ENCODE measurements around the gene PDCD6IP. TPM values are rescaled to one million over a fixed set of nuclear protein-coding genes. Genes with fewer than 3 reads are reported as not detected.
A peak's percentile ranks its signal among the peaks of the same experiment; 100 is the strongest.

The PDCD6IP gene
- polyA plus RNA-seq, 3 donors, result 88.8 to 100 (median 90.2) TPM

DNA sequence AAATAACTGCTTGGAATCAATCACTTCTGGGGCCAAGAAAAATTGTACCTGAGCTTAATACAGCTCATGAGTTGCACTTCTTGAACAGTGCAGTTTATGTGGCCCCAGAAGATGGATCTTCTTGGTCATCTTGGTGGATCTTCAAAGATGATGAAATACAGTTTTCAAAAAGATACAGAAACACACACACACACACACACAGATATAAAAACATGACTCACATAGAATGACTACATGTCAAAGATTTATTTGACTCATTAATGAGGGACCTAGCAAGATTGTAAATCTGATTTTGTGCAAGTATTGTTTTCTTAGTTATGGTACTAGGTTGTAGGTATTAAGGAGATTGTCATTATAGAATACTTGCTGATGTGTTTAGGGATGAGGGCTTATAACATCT is 32.6 kb downstream of the PDCD6IP start:
- no peak overlapping the region for H3K4me3 Mint-ChIP-seq

DNA sequence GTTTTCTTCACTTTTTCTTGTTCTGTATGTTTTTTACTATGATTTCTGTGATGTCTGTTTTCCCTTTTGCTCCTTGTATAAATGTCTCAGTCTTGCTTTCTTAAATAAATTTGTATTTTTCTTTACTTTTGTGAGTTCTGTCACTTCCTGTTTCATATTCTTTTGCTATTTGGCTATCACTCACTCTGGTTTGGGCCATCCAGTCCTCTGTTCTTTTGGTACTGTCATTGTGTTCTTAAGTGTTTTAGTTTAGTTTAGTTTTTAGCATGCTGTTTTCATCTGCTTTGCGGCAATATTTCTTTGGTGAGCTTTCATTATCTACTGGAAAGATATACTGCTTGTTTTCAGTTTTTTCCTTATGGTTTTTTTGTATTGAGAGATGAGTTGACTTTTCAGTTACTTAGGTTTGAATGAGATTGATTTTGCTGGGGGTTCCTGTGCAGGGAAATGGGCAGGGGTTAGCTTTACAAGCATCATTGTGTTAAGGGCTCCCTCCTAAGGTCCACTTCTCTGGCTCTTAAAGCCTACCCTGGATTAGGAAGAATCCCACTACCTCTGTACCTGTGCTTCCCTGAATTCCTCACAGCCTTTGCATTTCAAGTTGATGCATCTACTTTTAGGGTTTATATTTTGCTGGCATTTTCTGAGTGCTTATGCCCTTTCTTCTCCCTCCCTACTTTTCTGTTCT is 35.1 kb downstream of the PDCD6IP start:
- Mint-ChIP-seq H3K4me3 (no peak overlapping the region), H3K27me3 (ENCODE audit: low read depth in 3 of 3) (peaks cover 0 to 2% (median 0%) of the 10 kb centered on the region in 3 donors), H3K4me1 (peaks cover 15% of the 10 kb centered on the region), H3K27ac (peak overlapping the region in 6 of 7 donors; percentile 34 to 72 (median 52)), H3K9me3 (peaks cover 0 to 2% (median 0%) of the 10 kb centered on the region in 7 donors), H3K36me3 (peaks cover 58 to 68% of the 10 kb centered on the region in 2 donors)
- peaks cover 34% of the 10 kb centered on the region for H3K79me2 ChIP-seq (ENCODE audit: insufficient read depth, low read length)
- intact Hi-C loops (cut with micrococcal nuclease), result no loop called here
- WGBS (ENCODE audit: insufficient coverage), result no CpG with 5 or more reads among the region's 1 CpG
- peaks cover 0 to 9% of the 10 kb centered on the region in 2 donors for H3K4me1 ChIP-seq (ENCODE audit: control insufficient read depth in 1 of 2, insufficient read depth in 2 of 2, low read length in 2 of 2)
- H3K27ac ChIP-seq (ENCODE audit: low read depth in 1 of 2, low read length in 2 of 2), result peak overlapping the region in 1 of 2 donors; percentile 13
- peaks cover 51 to 80% of the 10 kb centered on the region in 2 donors for H3K36me3 ChIP-seq (replicated peaks in 1 of 2; ENCODE audit: control insufficient read depth in 1 of 2, insufficient read depth in 2 of 2, low read length in 2 of 2)
- no peaks in the 10 kb centered on the region for H3K9me3 ChIP-seq (replicated peaks in 1 of 2; ENCODE audit: control insufficient read depth in 1 of 2, insufficient read depth in 1 of 2, low read length in 2 of 2)
- DNase-seq, result no peak
- H3K4me2 ChIP-seq (replicated peaks; ENCODE audit: extremely low read depth, low read length, poor library complexity, severe bottlenecking), result no peak overlapping the region
- no peaks in the 10 kb centered on the region for H3K27me3 ChIP-seq (ENCODE audit: control insufficient read depth in 2 of 2, insufficient read depth in 2 of 2, low read length in 2 of 2)
- no peak overlapping the region for H3K4me3 ChIP-seq (replicated peaks in 1 of 3; ENCODE audit: low read depth in 2 of 3, low read length in 3 of 3)
- TF ChIP-seq, protein P1, sequence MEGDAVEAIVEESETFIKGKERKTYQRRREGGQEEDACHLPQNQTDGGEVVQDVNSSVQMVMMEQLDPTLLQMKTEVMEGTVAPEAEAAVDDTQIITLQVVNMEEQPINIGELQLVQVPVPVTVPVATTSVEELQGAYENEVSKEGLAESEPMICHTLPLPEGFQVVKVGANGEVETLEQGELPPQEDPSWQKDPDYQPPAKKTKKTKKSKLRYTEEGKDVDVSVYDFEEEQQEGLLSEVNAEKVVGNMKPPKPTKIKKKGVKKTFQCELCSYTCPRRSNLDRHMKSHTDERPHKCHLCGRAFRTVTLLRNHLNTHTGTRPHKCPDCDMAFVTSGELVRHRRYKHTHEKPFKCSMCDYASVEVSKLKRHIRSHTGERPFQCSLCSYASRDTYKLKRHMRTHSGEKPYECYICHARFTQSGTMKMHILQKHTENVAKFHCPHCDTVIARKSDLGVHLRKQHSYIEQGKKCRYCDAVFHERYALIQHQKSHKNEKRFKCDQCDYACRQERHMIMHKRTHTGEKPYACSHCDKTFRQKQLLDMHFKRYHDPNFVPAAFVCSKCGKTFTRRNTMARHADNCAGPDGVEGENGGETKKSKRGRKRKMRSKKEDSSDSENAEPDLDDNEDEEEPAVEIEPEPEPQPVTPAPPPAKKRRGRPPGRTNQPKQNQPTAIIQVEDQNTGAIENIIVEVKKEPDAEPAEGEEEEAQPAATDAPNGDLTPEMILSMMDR (IDR thresholded peaks at IDR 0.05), result no peak
- H2AFZ ChIP-seq (ENCODE audit: insufficient read depth, low read depth, low read length, poor library complexity, severe bottlenecking), result no peak overlapping the region
- peaks cover 52% of the 10 kb centered on the region for H4K20me1 ChIP-seq (ENCODE audit: insufficient read depth, low read length)
- no peak overlapping the region for H3K9ac ChIP-seq (ENCODE audit: insufficient read depth, low read length, poor library complexity, severe bottlenecking)

More for the DNA sequence above, 32.6 kb downstream of the PDCD6IP start:
- H3K4me3 ChIP-seq (replicated peaks in 1 of 3; ENCODE audit: low read depth in 2 of 3, low read length in 3 of 3), result no peak overlapping the region
- peaks cover 66 to 74% of the 10 kb centered on the region in 2 donors for H3K36me3 Mint-ChIP-seq
- H3K9me3 Mint-ChIP-seq, result no peaks in the 10 kb centered on the region
- H4K20me1 ChIP-seq (ENCODE audit: insufficient read depth, low read length), result peaks cover 72% of the 10 kb centered on the region
- peaks cover 0 to 2% (median 0%) of the 10 kb centered on the region in 3 donors for H3K27me3 Mint-ChIP-seq (ENCODE audit: low read depth in 3 of 3)
- no peak overlapping the region for H3K27ac ChIP-seq (ENCODE audit: low read depth in 1 of 2, low read length in 2 of 2)
- H3K27me3 ChIP-seq (ENCODE audit: control insufficient read depth in 2 of 2, insufficient read depth in 2 of 2, low read length in 2 of 2), result no peaks in the 10 kb centered on the region
- no peak overlapping the region for H3K9ac ChIP-seq (ENCODE audit: insufficient read depth, low read length, poor library complexity, severe bottlenecking)
- H3K27ac Mint-ChIP-seq, result no peak overlapping the region
- intact Hi-C loops (cut with micrococcal nuclease), result no loop called here
- H3K36me3 ChIP-seq (replicated peaks in 1 of 2; ENCODE audit: control insufficient read depth in 1 of 2, insufficient read depth in 2 of 2, low read length in 2 of 2), result peaks cover 59 to 82% of the 10 kb centered on the region in 2 donors
- H2AFZ ChIP-seq (ENCODE audit: insufficient read depth, low read depth, low read length, poor library complexity, severe bottlenecking), result no peak overlapping the region
- TF ChIP-seq, protein P1 (IDR thresholded peaks at IDR 0.05), result no peak
- peak in 1 of 3 donors; percentile 17 for DNase-seq
- H3K4me1 Mint-ChIP-seq, result peaks cover 15% of the 10 kb centered on the region
- H3K79me2 ChIP-seq (ENCODE audit: insufficient read depth, low read length), result peaks cover 37% of the 10 kb centered on the region
- no peak overlapping the region for H3K4me2 ChIP-seq (replicated peaks; ENCODE audit: extremely low read depth, low read length, poor library complexity, severe bottlenecking)
- no peaks in the 10 kb centered on the region for H3K9me3 ChIP-seq (replicated peaks in 1 of 2; ENCODE audit: control insufficient read depth in 1 of 2, insufficient read depth in 1 of 2, low read length in 2 of 2)
- H3K4me1 ChIP-seq (ENCODE audit: control insufficient read depth in 1 of 2, insufficient read depth in 2 of 2, low read length in 2 of 2), result peaks cover 0 to 9% of the 10 kb centered on the region in 2 donors

Data from CD14-positive monocyte (primary cell).